ENCODE data around the gene DOK1.
A peak's percentile ranks its signal among the peaks of the same experiment; 100 is the strongest.

DOK1 gene

DNA sequence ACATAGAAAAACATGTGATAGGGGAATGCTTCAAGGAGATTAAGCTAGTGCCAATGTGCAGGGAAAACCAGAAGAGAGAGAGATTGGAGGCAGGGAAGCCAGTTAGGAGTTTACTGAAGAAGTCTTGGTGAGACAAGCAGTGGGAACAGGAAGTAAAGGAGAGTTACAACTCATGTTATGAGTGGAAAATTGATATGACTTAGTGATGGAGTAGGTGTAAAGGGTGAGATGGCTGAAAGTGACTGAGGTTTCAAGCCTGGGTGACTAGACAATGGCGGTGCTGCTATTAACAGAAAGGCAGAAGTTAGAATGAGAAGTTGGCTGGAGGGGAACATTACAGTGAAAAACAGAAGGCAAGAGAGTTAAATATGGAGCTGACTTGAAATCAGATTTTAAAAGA, 16.5 kb downstream of the DOK1 start:
- DNase-seq: no peak

DNA sequence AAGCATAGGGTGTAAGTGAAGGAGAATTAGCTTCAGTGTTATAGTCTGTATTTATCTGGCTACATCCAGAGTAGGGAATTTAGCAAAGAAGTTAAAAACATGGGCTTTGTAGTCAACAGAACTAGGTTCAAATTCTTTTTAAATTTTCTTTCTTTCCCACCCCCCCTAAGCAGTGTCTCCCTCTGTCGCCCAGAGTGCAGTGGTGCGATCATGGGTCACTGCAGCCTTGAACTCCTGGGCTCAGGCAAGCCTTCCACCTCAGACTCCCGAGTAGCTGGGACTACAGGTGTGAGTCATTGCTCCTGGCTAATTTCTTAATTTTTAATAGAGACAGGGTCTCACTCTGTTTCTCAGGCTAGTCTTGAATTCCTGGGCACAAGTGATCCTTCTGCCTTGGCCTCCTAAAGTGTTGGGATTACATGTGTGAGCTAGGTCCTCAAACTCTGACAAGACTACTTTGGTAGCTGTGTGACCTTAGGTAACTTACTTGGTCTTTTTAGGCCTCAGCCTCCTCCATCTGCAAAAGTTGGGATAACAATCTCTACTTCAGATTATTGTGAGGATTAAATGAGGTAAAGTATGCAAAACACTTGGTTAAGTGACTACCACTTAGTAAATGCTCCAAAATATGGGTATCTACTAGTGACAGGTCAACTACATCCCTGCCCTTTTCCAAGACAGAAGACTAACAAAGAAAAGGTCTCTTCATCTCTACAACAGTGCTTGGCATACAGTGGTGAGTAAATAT, 17.8 kb downstream of the DOK1 start:
- DNase-seq: no peak

DNA sequence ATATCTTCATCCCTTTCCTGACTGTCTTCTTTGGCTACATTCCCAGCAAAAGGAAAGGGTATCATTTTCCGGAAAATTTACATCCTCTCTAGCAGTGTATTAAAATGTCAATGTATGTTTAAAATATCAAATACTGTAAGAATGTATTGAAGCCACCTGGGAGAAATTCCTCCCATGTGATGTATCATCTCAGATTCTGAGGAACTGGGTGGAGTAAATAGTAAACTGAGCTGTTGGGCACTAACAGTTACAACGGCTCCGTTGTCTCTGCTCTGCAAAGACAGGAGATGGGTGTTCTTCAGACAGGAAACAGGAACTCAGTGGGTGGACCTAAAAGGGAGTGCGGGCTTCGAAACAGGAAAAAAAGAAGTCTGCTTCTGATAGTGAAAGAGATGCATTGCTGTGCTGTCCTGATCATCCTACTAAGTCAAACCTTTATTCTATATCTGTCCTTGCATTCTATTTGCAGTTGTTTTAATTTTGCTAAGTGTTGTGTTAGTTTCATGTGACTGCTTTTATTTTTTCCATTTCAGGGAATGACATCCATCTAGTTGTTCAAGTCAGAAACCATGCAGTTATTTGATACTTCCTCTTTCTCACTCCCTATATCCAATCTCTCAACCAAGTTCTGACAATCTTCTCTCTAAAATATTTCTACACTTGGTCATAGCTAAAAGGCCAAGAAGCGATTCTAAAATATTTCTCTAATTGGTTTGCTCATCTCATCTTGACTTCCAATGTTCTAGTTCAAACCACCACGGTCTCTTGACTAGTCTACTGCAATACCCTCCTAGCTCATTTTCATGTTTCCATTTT, 19.4 kb downstream of the DOK1 start:
- DNase-seq: no peak

DNA sequence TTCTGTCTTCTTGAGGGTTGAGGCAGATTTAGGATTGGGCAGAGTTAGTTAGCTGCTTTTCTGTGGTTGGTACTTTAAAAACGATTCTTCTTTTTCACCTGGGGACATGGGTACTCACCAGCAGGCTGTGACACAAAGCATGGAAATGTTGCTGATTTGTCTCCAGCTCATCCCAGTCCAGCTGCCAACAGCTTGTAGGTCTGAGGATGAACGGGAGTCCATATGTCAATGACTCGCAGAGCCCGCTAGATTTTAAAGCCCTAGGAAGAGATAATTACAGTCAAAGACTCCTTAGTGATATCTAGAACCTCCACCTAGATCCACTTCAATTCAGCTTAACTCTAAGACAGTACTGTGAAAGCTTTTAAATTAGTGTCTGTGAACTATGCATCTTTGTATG, 20.8 kb downstream of the DOK1 start:
- no peak for DNase-seq

DNA sequence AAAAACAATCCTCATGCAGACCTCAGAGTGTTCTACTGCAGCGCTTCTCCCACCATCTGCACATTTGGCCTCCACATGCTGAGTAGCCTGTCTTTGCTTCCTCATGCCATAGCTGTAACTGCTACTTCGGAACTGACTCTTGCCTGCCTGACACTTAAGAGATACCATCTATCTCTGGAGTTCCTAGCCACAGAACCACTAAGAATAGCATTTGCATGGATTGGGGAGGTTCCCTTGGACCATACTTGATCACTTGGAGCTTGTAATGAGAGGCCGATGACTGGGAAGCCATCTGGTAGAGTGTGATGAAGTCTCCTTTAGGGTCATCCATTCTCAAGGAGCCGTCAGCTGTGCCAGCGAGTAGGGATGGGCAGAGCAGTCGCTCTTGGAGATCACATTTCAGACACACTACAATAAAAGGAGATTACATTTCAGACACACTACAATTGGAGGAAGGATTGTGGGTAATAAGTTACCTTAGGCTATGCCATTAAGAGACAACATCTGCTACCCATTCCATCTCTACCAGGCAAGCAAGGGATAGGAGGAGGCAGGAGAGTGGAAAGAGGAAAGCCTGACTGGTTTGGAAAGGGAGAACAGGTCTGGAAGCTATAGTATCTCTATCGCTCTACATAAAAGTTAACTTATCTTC, 21.8 kb downstream of the DOK1 start:
- no peak for DNase-seq

DNA sequence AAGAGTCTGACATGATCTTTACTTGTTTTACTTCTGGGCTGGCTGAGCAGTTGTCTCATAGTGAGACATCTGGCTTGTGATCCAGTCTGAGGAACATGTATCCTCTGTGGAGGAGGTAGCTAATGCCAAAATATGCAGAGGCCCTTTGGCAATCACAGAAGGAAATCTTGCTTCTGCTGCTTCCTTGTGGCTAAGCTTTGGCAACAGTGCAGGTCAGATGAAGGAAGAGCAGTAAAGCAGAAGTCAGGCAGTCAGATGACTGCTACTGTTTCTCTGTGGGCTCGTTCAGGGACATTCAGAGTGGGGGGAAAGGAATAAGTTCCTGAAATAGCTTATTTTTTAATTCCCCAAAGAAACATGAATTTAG, 22.3 kb downstream of the DOK1 start:
- no peak for DNase-seq

DNA sequence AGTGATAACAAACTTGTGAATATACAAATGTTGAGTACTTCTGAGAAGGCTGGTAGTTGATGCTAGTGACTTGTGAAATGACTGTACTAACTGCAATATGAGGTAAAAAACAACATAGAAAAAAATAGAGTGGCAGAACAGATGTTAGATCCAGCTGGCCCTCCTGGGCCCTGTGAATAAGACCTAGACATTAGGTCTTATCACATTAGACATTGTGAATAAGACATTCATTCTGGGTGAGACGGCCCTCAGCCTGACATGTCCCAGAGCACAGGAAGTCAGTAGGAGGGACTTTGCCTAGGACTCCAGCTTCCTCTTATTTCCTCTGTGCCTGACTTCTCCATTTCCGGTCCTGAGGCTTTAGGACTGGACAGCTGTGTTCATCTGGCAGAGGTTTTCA, 22.9 kb downstream of the DOK1 start:
- no peak for DNase-seq

DNA sequence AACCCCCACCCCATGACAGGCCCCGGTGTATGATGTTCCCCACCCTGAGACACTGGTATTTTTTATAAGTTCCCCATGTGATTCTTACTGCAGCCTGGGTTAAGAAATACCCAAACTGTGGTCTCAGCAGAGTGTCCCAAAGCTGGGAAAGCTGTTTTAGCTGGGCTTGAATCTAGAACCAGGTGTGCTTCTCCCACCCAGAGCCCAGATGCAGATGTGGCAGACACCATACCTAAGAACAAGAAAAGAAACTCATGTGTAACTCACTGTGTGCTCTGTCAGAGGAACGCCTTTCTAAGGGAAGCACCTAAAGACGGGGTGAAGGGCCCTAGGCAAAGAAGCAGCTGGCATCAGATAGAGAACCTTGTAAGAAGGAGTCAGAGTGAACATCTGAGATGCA, 23.9 kb downstream of the DOK1 start:
- DNase-seq: no peak

DNA sequence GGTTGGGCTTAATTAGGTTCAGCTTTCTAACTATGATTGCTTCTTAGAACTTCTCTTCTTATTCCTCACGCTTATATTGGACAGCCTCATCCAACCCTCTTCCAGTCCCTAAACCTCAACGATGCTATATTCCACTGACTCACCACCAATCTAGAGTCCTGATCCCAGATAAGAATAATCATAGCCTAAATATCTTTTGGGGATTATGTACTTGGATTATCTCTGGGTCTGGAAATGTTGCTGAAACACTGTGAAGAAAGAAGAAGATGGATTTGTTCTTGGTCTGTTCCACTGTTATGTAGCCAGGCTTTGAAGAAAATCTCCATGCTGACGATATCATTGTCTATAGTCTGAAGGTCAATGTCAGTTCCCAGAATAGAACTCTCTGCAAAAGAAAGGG, 26.9 kb downstream of the DOK1 start:
- no peak for DNase-seq

DNA sequence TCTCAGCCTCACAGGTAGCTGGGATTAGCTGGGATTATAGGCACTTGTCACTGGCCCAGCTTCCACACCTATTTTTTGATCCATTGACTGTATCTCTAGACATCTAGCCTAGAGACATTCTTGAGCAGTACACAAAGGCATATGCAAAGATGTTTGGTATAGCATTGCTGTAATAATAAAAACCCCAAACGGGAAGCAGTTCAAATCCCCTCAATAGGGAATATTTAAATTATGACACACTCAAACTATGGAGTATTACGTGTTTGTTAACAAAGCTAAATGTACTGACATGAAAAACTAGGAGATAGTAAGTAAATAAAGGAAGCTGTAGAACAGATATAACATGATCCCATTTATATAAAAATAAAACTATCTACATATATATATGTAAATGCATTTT, 27.7 kb downstream of the DOK1 start:
- DNase-seq: no peak

DNA sequence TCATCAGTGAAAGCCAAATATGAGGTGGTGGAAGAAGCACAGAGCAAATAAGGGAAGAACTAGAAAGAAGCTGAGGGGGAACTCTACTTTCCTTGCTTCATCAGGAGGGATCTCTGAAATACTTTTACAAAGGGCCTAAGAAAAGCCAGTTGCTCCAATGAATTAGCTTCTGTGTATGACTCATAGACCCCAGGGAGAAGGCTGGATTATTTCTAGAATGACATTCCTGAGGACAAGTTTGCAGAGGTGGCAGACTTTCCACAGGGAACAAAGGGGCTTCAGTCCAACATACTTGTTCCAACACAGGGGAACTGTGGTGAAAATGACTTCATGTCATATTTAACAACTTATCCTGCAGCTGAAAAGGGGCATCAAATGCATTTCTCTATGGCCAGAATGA, 29.0 kb downstream of the DOK1 start:
- DNase-seq: no peak

DNA sequence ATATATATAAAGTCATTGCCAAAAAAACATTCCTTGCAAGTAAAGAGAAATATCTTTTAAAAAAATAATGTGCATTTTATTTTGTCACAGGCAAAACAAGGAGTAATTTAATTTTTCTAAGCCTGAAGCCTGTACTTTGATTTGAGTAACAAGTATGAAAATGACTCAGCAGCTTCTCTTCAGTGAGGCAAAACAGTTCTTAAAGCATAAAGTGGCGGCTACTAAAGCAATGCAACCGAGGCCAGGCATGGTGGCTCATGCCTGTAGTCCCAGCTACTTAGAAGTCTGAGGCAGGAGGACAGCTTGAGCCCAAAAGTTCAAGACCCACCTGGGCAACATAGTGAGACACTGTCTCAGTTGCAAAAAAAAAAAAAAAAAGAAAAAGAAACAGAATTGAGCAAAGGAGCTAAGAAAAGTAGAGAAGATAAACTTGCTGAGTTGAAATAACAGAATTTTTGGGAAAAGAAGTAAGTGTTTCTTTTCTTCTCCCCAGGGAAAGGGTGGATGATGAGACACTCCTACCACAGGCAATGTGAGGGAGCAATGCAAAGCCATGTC, 29.6 kb downstream of the DOK1 start:
- DNase-seq: no peak

DNA sequence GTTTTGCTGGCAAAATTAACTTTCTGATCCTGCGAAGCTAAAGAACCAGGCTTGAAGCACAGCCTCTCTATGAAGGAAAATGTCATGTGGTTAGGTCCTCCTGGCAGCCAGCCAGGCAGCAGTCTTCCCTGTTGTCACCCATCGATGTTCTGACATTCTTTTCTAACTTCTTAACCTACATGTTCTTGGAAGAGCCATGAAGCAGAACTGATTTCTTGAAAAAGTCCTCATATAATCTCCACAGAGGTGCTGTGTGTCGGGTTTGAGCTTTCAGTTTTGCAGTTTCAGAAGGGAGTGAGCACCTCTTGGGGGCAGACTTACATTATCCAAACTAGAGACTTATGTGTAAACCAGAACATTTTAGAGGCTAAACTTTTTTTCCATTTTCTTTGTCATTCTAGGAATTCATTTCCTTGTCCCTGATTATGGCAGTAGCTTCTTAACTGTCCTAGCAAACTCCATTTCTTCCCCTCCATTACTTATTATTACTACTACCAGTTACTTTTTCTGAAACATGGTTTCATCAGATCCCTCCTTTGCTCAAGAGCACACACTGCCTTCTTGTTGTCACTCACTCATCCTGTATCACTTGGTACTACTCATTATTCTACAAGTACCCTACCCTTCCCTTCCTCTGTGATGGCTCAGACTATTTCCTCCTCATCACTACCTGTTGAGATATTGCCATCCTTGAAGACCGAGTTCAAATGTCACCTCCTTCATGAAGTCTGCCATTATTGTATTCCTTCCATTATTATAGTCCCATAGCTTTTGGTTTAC, 31.1 kb downstream of the DOK1 start:
- no peak for DNase-seq

DNA sequence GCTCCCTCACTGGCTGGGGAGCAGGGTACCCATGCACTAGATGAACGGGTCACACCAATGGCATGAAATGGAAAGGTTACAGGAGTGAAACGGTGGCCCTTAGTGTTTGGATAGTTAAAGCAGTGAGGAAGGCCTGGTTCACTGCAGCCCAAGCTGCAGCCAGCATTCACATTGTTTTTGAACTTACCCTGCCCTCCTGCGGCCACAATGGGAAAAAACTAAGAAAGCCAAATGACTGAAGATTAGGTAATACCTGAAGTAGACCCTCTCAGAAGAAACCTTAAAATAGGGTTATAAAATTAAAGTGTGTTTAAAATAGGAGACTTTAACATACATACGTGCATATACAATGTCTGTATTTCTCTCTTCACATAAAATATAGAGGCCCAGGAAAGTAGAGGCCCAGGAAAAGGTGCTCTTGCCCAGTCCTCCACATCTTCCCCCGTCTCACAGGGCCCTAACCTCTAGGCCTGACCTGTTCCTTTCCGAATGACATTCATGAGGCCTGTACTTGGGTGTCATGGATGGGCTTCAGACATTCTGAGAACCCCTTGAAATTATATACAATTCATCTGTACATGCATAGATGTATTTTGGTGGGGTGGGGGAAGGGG, 33.3 kb downstream of the DOK1 start:
- peak; percentile 72 for DNase-seq

DNA sequence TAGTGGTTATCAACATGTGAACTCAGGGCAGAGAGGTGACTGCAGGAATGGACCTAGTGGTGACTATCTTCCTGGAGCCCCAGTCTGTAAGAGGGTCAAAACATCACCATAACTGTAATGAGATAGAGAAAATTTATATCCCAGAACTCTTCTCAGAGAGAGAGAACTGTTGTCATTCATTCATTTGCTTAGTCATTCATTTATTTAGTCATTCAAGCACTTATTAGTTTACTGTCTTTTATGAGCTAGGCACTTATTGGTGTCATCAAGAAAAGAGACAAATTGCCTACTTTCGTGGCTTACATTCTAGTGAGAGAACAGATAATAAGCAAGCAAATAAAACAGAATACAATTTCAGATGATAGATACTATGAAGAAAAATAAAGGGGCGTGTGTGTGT, 34.1 kb downstream of the DOK1 start:
- no peak for DNase-seq

DNA sequence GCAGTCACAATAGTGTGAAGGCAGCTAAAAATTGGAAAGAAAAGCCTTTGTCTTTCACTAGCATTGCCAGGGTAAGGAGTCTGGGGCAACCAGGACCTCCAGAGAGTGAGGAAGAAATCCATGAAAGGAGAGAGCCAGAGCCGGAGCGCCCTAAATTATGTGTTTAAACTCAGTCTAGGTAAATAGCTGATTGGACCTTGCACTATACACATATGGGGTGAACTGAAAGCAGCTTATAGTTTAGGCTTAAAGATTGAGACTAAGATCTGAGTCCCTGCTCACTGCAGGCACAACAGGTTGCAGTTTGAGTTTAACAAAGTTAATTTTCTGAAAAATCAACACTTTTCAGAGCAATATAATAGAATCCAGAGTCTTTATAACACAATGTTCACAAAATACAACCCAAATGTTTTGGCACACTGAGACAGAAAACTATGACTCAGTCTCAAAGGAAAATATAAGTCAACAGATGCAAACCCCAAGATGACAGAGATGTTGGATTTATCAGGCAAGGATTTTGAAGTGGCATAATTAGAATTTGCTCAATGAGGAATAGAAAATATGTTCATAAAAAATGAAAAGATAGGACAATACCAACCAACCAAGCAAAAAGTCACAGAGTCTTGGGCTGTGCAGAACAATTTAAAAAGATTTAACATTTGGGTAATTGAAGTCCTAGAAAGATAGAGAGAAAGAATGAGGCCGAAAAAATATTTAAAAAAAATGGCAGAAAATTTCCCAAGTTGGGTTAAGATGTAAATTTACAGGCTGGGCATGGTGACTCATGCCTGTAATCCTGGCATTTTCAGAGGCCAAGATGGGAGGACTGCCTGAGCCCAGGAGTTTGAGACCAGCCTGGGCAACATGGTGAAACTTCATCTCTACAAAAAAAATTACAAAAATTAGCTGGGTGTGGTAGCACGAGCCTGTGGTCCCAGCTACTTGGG, 39.6 kb downstream of the DOK1 start:
- no peak for DNase-seq

DNA sequence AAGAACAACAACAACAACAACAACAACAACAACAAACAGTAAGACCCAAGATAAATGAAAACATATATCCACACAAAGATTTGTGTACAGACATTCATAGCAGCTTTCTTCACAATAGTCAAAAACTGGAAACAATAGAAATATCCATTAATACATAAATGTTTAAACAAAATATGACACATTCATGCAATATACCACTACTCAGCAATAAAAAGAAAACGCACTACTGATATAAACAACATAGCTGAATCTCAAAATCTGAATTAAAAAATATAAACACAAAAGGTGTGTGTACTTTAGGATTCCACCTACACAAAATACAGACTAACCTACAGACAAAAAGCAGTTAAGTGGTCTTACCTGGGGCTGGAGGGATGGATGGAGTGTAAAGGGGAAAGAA, 42.1 kb downstream of the DOK1 start:
- DNase-seq: no peak

DNA sequence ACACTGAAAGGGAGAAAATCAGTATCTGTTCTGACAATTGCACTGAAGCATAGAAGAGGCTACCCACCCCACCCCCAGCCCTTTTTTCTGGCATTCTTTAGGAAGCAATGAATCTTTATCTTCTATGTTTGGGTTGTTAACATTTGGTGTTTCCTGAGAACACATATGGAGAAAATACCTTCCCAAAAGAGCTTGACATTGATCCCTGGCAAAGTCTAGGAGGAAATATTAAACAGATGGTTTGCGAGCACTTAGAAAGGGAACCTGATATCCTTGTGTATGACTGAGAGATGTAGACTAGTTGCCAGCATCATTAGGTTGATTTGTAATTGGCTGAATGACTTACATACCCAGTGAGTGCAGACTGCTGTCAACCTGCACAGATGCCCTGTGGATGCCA, 42.9 kb downstream of the DOK1 start:
- peak; percentile 17 for DNase-seq

DNA sequence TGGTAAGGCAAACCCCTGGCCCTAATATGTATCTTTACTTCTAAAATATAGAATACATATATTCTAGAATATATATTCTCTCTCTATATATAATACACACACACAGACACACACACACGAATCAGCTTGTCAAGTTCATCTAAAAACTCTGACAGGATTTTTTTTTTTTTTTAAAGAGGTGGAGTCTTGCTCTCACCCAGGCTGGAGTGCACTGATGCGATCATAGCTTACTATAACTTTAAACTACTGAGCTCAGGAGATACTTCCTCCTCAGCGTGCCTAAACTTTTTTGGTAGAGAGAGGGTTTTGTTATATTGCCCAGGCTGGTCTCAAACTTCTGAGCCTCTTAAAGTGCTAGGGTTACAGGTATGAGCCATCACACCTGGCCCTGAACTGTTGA, 45.2 kb downstream of the DOK1 start:
- DNase-seq: no peak

DNA sequence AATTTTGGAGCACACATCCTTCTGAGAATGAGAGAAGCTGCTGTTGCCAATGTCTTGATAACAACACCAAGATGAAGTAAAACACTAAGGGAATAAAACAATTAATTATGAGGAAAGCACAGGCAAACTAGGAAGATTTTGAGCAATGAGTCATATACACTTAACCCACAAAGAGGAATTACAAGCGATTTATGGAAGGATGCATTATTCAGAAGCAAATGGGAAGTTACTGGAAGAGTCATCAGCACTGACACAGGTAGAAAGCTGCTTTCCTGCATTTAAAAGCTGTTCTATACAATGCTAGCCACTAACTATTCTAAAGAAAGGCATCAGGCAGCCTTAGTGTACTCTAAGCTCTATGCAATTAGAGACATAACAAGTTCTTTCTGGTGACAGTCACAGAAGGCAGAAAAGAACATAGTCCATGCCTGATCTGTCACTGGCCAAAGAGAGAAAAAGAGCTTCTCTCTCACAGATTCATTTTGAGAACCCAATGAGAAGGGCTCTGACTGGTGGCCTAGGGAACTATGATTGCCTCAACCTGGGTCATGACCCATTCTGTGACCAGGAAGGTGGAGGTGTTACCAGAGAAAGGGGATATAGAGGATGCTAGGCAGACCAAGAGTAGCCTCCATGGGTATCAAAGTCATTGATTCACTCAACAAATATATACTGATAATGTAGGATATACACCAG, 48.2 kb downstream of the DOK1 start:
- no peak for DNase-seq
